OCI-LY7 (cell line): ENCODE measurements around the gene CASK.

ENCODE experiments used
- CTCF ChIP-seq: fragments of 200-600 bp; sonication (generic); conservative IDR thresholded peaks from 2 replicates; pipeline ENCODE4 v1.5.1; 2014; ENCODE audit warnings: mild to moderate bottlenecking, antibody characterized with exemption, low read length, moderate library complexity, mixed read lengths
- EZH2phosphoT487 ChIP-seq: fragments of 200-600 bp; sonication (generic); IDR thresholded peaks from 2 replicates; pipeline ENCODE4 v1.6.1; 2018; ENCODE audit warnings: low read depth, borderline replicate concordance, mild to moderate bottlenecking, mixed run types, antibody characterized with exemption, low read length, moderate library complexity, mixed read lengths

- TF ChIP-seq CTCF (no peak), EZH2phosphoT487 (no peak)
These were observed 252.3 kb downstream of the CASK start for GRCh38 chrX:41671082-41671481.
